NCI-H1436 treated with DMSO at 0.1 percent for 48 hours (cell line): Measurements from ENCODE around the gene CLPSL1.

Source experiments
- DNase-seq: peaks from one replicate; lab custom pipeline; 2025; lab: John Stamatoyannopoulos, UW

Gene CLPSL1

GRCh38 chr6:35795453-35796071 is 14.7 kb downstream of the CLPSL1 start:
- no peak for DNase-seq

GRCh38 chr6:35796236-35796635 is 15.4 kb downstream of the CLPSL1 start:
- no peak for DNase-seq

GRCh38 chr6:35797837-35798526 is 17.2 kb downstream of the CLPSL1 start:
- no peak for DNase-seq

GRCh38 chr6:35798706-35799105 is 17.9 kb downstream of the CLPSL1 start:
- DNase-seq = no peak

- DNase-seq = no peak
Measured at GRCh38 chr6:35801148-35801547, 20.3 kb downstream of the CLPSL1 start.

GRCh38 chr6:35804996-35805736 is 24.3 kb downstream of the CLPSL1 start, which contains the start of gene LHFPL5:
Gene LHFPL5 (plus strand): TSS chr6:35805352. CDS start chr6:35805671, 319 bp downstream.
- DNase-seq = peak; percentile 9

GRCh38 chr6:35808688-35809087 is 27.9 kb downstream of the CLPSL1 start:
- DNase-seq = peak; percentile 85

GRCh38 chr6:35809809-35810208 is 29.0 kb downstream of the CLPSL1 start:
- no peak for DNase-seq

- peak; percentile 34 for DNase-seq
Measured at GRCh38 chr6:35810971-35811698, 30.3 kb downstream of the CLPSL1 start.

GRCh38 chr6:35811699-35811995 is 30.8 kb downstream of the CLPSL1 start:
- no peak for DNase-seq

- no peak for DNase-seq
Measured at GRCh38 chr6:35817515-35817914, 36.7 kb downstream of the CLPSL1 start.

- DNase-seq = no peak
Measured at GRCh38 chr6:35823601-35824000, 42.8 kb downstream of the CLPSL1 start.

- DNase-seq = no peak
Measured at GRCh38 chr6:35824552-35825192, 43.9 kb downstream of the CLPSL1 start.

GRCh38 chr6:35829306-35829705 is 48.5 kb downstream of the CLPSL1 start:
- DNase-seq = no peak

- no peak for DNase-seq
Measured at GRCh38 chr6:35831257-35832007, 50.6 kb downstream of the CLPSL1 start.

GRCh38 chr6:35833536-35833935 is 52.7 kb downstream of the CLPSL1 start:
- DNase-seq = no peak
